ENCODE measurements around the gene KIAA2012. TPM values are rescaled to one million over a fixed set of nuclear protein-coding genes. Genes with fewer than 3 reads are reported as not detected.

KIAA2012 gene
- total and polyA plus RNA-seq, 2 experiments from 2014 or later: 0.24 TPM; not detected in 1

- H3K27me3 ChIP-seq: no peaks in the 10 kb centered on the region
- no peak overlapping the region for H3K4me3 ChIP-seq
- DNase-seq (ENCODE audit: low read depth in 1 of 2, low spot score in 1 of 2): peak in 1 of 2 donors; percentile 55
Measured at GRCh38 chr2:202158796-202159195, 85.7 kb downstream of the KIAA2012 start.

DNA sequence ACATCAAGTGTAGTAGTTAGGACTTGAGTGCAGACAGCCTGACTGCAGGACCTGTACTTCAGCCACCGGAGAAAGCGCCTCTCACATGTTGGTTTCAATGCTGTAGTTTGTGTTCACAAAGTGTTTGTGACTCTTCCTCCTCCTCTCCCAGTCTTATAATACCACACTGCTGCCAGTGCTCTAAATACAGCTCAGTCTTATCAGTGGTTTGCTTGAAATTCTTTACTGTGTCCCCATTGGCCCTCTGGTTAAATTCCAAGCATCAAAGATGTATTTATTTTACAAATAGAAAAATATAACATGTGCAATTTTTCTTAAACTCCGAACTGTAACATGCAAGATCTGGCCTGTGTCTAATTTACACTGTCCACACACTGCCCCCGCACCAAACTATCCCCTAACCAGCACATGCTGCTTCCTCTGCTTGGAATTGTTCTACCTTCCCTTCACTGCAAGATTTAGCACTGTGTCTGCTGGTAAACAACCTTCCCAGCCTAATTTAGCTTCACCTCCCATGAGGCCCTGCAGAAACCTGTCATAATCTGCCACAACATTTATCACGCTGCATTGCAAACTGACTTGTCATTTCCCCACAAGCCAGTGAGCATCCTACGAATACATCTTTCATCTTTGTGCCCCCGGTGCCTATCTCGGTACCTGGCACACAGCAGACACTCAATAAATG lies 88.2 kb downstream of the KIAA2012 start:
- Histone ChIP-seq H3K4me1 (ENCODE audit: low read depth) (peaks cover 8% of the 10 kb centered on the region), H3K27ac (peak overlapping the region; percentile 29), H3K4me3 (no peak overlapping the region), H3K27me3 (no peaks in the 10 kb centered on the region), H3K9me3 (ENCODE audit: low read depth) (no peaks in the 10 kb centered on the region), H3K36me3 (no peaks in the 10 kb centered on the region)
- peak; percentile 27 to 38 for DNase-seq (ENCODE audit: low read depth in 1 of 2, low spot score in 1 of 2)
- TF ChIP-seq CTCF (IDR thresholded peaks at IDR 0.05; ENCODE audit: low read depth, low read length): no peak

More at GRCh38 chr2:202158796-202159195, 85.7 kb downstream of the KIAA2012 start:
- H3K36me3 ChIP-seq: no peaks in the 10 kb centered on the region
- peaks cover 8% of the 10 kb centered on the region for H3K4me1 ChIP-seq (ENCODE audit: low read depth)
- TF ChIP-seq CTCF (IDR thresholded peaks at IDR 0.05; ENCODE audit: low read depth, low read length): peak; percentile 50
- no peaks in the 10 kb centered on the region for H3K9me3 ChIP-seq (ENCODE audit: low read depth)
- H3K27ac ChIP-seq: no peak overlapping the region

DNA sequence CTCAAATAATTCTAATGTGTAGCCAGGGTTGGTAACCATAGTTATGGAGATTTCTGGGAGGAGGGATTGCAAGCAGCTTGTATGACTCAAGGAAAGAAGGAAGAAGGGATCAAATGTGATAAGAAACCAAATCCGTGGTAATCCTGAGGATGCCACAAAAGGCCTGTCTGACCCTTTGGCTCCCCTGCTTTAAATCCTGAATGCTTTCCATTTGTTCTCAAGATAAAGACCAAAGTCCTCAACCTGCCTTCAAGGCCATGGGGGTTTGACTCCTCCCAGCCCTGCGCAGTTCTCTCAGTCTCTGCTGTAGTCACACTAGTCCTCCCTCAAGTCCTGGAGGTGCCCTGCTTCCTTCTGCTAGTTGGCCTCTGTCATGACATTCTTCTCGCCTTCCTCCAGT lies 91.4 kb downstream of the KIAA2012 start:
- peaks cover 11% of the 10 kb centered on the region for H3K27me3 ChIP-seq
- no peak overlapping the region for H3K27ac ChIP-seq
- TF ChIP-seq CTCF (IDR thresholded peaks at IDR 0.05; ENCODE audit: low read depth, low read length): no peak
- H3K9me3 ChIP-seq (ENCODE audit: low read depth): no peaks in the 10 kb centered on the region
- DNase-seq (ENCODE audit: low read depth in 1 of 2, low spot score in 1 of 2): peak in 1 of 2 donors; percentile 24
- no peak overlapping the region for H3K4me3 ChIP-seq
- no peaks in the 10 kb centered on the region for H3K36me3 ChIP-seq
- peaks cover 8% of the 10 kb centered on the region for H3K4me1 ChIP-seq (ENCODE audit: low read depth)

DNA sequence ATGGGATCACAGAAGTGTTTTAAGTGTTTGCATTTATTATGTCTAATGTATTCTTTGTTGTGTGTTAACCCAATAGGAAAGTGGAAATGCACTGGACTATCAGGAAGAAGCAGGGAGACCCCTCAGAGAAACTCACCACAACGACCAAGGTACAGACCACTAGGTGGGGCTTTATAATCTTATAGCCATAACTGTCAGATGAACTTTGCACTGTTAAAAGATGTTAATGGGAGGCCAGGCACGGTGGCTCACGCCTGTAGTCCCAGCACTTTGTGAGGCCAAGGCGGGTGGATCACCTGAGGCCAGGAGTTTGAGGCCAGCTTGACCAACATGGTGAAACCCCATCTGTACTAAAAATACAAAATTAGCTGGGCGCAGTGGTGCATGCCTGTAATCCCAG lies 92.2 kb downstream of the KIAA2012 start:
- no peaks in the 10 kb centered on the region for H3K36me3 ChIP-seq
- H3K4me1 ChIP-seq (ENCODE audit: low read depth): peaks cover 8% of the 10 kb centered on the region
- H3K9me3 ChIP-seq (ENCODE audit: low read depth): no peaks in the 10 kb centered on the region
- no peak overlapping the region for H3K27ac ChIP-seq
- peaks cover 19% of the 10 kb centered on the region for H3K27me3 ChIP-seq
- no peak for TF ChIP-seq CTCF (IDR thresholded peaks at IDR 0.05; ENCODE audit: low read depth, low read length)
- H3K4me3 ChIP-seq: no peak overlapping the region
- DNase-seq (ENCODE audit: low read depth in 1 of 2, low spot score in 1 of 2): no peak

GRCh38 chr2:202165945-202166344 lies 92.9 kb downstream of the KIAA2012 start:
- Histone ChIP-seq H3K36me3 (no peaks in the 10 kb centered on the region), H3K27me3 (peaks cover 26% of the 10 kb centered on the region), H3K27ac (no peak overlapping the region), H3K4me3 (no peak overlapping the region), H3K9me3 (ENCODE audit: low read depth) (no peaks in the 10 kb centered on the region), H3K4me1 (ENCODE audit: low read depth) (peaks cover 6% of the 10 kb centered on the region)
- no peak for TF ChIP-seq CTCF (IDR thresholded peaks at IDR 0.05; ENCODE audit: low read depth, low read length)
- DNase-seq (ENCODE audit: low read depth in 1 of 2, low spot score in 1 of 2): peak in 1 of 2 donors; percentile 32

Data from cardiac muscle cell (in vitro differentiated cells and primary cell).